Spleen (tissue), 7 donors: ENCODE results near the gene ATXN10.

Source experiments
- POLR2A ChIP-seq, 3 donors: fragments of 450-650 bp; IDR thresholded peaks; one replicate each; pipeline ENCODE4 v1.5.1; 2017; ENCODE audit warnings: antibody characterized with exemption in 3 of 3, mild to moderate bottlenecking in 1 of 3
- POLR2AphosphoS5 ChIP-seq, 3 donors: sonication (generic); formaldehyde crosslinking; IDR thresholded peaks; one replicate each; pipeline ENCODE4 v1.5.1; 2017; ENCODE audit warnings: antibody characterized with exemption in 3 of 3
- TF ChIP-seq, protein P1 (sequence below), 11 experiments: fragments of 200-600 bp in 7 of 11; fragments of 450-650 bp in 4 of 11; sonication (generic) in 4 of 11; IDR thresholded peaks in 8 of 11; conservative IDR thresholded peaks in 3 of 11; 1 replicate in 7 of 11; 2 replicates in 4 of 11; pipeline versions ENCODE4 v1.4.0 to v1.8.0; 2016 to 2021; ENCODE audit warnings: antibody characterized with exemption in 11 of 11, inconsistent platforms in 4 of 11, mild to moderate bottlenecking in 1 of 11
- donor health status: DM: no; HTN: no; CAD: no; lungs with moderate emphysema.
- donor health status: DM: no; HTN: no; CAD: no.
- donor health status: DM: no; HTN: no; CAD: no.

DNA sequence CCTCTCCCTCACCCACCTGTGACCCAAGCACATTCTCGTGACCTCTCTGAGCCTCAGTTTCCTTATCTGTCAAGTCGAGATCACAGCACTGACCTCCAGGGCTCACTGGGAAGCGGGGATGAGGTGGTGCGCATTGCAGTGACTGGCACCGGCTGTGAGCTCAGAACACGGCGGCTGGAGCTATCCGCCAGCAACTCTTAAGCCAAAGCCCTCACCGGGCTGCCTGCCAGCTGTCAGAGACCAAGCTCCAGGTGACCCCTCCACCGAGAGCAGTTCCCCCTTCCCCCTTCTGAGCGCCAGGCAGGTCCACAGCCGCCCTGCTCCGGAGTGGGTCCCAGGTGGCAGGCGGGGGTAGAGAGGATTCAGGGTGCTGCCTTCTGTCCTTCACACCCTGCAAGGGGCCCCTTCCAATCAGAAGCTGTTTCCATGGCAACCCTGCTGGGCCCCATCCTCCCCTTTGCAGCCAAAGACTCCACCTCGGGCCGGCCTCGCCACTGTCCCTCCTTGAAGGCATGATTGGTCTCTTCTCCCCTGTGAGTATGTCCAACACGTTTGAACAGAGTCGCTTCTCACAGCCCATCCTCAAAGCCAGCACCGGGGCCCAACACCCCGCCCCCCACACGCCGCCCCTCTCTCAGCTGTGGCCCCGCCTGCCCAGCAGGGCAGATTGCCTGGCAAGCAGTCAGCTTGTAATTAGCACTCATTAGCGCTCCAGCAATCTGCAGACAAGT is 206.6 kb downstream of the ATXN10 start:
- TF ChIP-seq, protein P1, sequence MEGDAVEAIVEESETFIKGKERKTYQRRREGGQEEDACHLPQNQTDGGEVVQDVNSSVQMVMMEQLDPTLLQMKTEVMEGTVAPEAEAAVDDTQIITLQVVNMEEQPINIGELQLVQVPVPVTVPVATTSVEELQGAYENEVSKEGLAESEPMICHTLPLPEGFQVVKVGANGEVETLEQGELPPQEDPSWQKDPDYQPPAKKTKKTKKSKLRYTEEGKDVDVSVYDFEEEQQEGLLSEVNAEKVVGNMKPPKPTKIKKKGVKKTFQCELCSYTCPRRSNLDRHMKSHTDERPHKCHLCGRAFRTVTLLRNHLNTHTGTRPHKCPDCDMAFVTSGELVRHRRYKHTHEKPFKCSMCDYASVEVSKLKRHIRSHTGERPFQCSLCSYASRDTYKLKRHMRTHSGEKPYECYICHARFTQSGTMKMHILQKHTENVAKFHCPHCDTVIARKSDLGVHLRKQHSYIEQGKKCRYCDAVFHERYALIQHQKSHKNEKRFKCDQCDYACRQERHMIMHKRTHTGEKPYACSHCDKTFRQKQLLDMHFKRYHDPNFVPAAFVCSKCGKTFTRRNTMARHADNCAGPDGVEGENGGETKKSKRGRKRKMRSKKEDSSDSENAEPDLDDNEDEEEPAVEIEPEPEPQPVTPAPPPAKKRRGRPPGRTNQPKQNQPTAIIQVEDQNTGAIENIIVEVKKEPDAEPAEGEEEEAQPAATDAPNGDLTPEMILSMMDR (IDR thresholded peaks at IDR 0.05 in 8 of 11, conservative IDR thresholded peaks at IDR 0.05 in 3 of 11): no peak
- no peak for TF ChIP-seq POLR2AphosphoS5 (IDR thresholded peaks at IDR 0.05)
- TF ChIP-seq POLR2A (IDR thresholded peaks at IDR 0.05): no peak
